ENCODE results near the gene PLSCR2.
A peak's percentile ranks its signal among the peaks of the same experiment; 100 is the strongest.

Gene PLSCR2

GRCh38 chr3:146473726-146474125 lies 4.4 kb upstream of the PLSCR2 start:
- H3K4me3 ChIP-seq (ENCODE audit: low read depth, low read length) = no peak overlapping the region
- DNase-seq (ENCODE audit: low read depth) = peak; percentile 87
- no peak for TF ChIP-seq CTCF (conservative IDR thresholded peaks at IDR 0.05; ENCODE audit: low read depth, low read length)

GRCh38 chr3:146472611-146473010 lies 3.2 kb upstream of the PLSCR2 start:
- DNase-seq (ENCODE audit: low read depth) = no peak
- no peak for TF ChIP-seq CTCF (conservative IDR thresholded peaks at IDR 0.05; ENCODE audit: low read depth, low read length)
- no peak overlapping the region for H3K4me3 ChIP-seq (ENCODE audit: low read depth, low read length)

GRCh38 chr3:146471012-146471411 lies 1.7 kb upstream of the PLSCR2 start:
- no peak overlapping the region for H3K4me3 ChIP-seq (ENCODE audit: low read depth, low read length)
- DNase-seq (ENCODE audit: low read depth) = no peak
- TF ChIP-seq CTCF (conservative IDR thresholded peaks at IDR 0.05; ENCODE audit: low read depth, low read length) = no peak

GRCh38 chr3:146470425-146470990 lies 1.1 kb upstream of the PLSCR2 start:
- TF ChIP-seq CTCF (conservative IDR thresholded peaks at IDR 0.05; ENCODE audit: low read depth, low read length) = no peak
- no peak for DNase-seq (ENCODE audit: low read depth)
- H3K4me3 ChIP-seq (ENCODE audit: low read depth, low read length) = no peak overlapping the region

- DNase-seq (ENCODE audit: low read depth) = peak; percentile 49
- TF ChIP-seq CTCF (conservative IDR thresholded peaks at IDR 0.05; ENCODE audit: low read depth, low read length) = no peak
- H3K4me3 ChIP-seq (ENCODE audit: low read depth, low read length) = no peak overlapping the region
Measured at GRCh38 chr3:146468671-146469149, 651 bp downstream of the PLSCR2 start.

- no peak for TF ChIP-seq CTCF (conservative IDR thresholded peaks at IDR 0.05; ENCODE audit: low read depth, low read length)
- H3K4me3 ChIP-seq (ENCODE audit: low read depth, low read length) = no peak overlapping the region
- peak; percentile 6 for DNase-seq (ENCODE audit: low read depth)
Measured at GRCh38 chr3:146468234-146468633, 1.1 kb downstream of the PLSCR2 start.

- no peak overlapping the region for H3K4me3 ChIP-seq (ENCODE audit: low read depth, low read length)
- TF ChIP-seq CTCF (conservative IDR thresholded peaks at IDR 0.05; ENCODE audit: low read depth, low read length) = no peak
- DNase-seq (ENCODE audit: low read depth) = peak; percentile 39
Measured at GRCh38 chr3:146466604-146467003, 2.8 kb downstream of the PLSCR2 start.
